ENCODE measurements around the gene TSKU.

The TSKU gene

DNA sequence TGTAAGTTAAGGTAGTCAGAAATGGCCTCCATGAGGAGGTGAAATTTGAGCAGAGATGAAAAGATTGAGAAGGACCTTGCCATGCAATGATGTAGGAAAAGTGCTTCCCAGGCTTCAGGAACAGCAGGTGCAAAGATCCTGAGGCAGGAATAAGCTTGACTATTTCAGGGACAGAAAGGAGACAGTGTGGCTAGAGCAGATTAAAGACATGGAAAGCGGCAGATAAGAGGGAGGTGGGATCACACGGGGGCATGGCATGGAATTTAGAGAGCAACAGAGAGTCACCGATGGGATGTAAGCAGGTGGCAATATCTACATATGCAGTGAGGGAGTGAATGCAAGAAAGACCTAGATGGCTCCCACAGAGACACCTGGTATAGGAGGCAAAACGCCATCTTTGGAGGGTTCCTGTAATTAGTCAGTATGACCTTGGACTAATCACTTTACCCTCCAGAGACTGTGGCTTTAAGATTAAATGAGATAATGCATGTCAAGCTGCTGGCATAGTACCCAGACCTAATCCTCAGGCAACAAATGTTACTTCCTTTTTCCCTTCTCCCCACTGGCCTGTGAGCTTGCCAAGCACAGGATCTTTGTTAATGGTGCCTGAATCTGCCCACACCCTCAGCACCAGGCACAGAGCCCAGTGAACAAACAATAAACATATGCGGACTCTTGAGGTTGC lies 52.9 kb downstream of the TSKU start:
- Histone ChIP-seq H3K4me1 (ENCODE audit: insufficient read depth, low read length) (no peaks in the 10 kb centered on the region), H3K9me3 (ENCODE audit: insufficient read depth, low read depth, low read length) (no peaks in the 10 kb centered on the region), H3K27ac (ENCODE audit: low read length) (no peak overlapping the region), H3K4me3 (ENCODE audit: low read length) (no peak overlapping the region), H3K9ac (ENCODE audit: low read depth, low read length) (no peak overlapping the region), H3K27me3 (ENCODE audit: insufficient read depth, low read length) (no peaks in the 10 kb centered on the region), H3K36me3 (ENCODE audit: insufficient read depth, low read depth, low read length) (no peaks in the 10 kb centered on the region)

DNA sequence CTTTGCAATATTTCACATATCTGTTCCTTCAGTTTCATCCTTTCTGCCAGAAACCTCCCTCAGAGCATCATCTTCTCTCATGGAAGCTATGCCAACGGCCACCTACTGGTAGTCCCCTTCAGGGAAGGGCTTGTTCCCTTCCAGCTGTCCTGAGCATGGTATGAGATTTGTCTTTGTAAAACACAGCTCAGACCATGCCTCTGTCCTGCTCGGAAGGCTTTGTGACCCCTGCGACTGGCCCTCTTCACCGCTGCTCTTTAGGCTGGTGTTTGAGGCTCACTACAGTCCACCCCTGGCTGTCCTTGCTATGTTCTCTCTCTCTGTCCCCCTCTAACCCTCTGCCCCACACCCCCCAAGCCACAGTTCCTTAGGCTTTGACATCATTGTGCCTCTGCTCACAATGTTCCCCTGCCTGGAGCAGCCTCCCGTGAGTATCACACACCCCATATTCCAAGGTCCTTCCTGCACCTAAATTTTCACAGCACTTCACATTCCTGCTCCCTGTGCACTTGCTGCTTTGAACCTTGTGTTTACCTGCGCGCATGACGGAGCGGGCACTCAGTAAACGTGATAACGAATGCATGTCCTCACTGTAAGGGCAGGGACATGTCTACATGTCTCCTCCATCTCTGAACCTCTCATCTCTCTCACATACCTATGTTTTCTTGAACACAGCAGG lies 53.6 kb downstream of the TSKU start:
- no peaks in the 10 kb centered on the region for H3K36me3 ChIP-seq (ENCODE audit: insufficient read depth, low read depth, low read length)
- no peak overlapping the region for H3K4me3 ChIP-seq (ENCODE audit: low read length)
- H3K4me1 ChIP-seq (ENCODE audit: insufficient read depth, low read length): 0 out of 2 replicates have a peak, but pooled peaks cover 2% of the 10 kb centered on the region
- H3K27me3 ChIP-seq (ENCODE audit: insufficient read depth, low read length): no peaks in the 10 kb centered on the region
- no peak overlapping the region for H3K9ac ChIP-seq (ENCODE audit: low read depth, low read length)
- H3K9me3 ChIP-seq (ENCODE audit: insufficient read depth, low read depth, low read length): no peaks in the 10 kb centered on the region
- no peak overlapping the region for H3K27ac ChIP-seq (ENCODE audit: low read length)

GRCh38 chr11:76837696-76838677 lies 54.8 kb downstream of the TSKU start:
- Histone ChIP-seq H3K27ac (ENCODE audit: low read length) (no peak overlapping the region), H3K4me3 (ENCODE audit: low read length) (no peak overlapping the region), H3K9me3 (ENCODE audit: insufficient read depth, low read depth, low read length) (no peaks in the 10 kb centered on the region), H3K27me3 (ENCODE audit: insufficient read depth, low read length) (no peaks in the 10 kb centered on the region), H3K36me3 (ENCODE audit: insufficient read depth, low read depth, low read length) (no peaks in the 10 kb centered on the region), H3K9ac (ENCODE audit: low read depth, low read length) (no peak overlapping the region), H3K4me1 (ENCODE audit: insufficient read depth, low read length) (0 out of 2 replicates have a peak, but pooled peaks cover 2% of the 10 kb centered on the region)

DNA sequence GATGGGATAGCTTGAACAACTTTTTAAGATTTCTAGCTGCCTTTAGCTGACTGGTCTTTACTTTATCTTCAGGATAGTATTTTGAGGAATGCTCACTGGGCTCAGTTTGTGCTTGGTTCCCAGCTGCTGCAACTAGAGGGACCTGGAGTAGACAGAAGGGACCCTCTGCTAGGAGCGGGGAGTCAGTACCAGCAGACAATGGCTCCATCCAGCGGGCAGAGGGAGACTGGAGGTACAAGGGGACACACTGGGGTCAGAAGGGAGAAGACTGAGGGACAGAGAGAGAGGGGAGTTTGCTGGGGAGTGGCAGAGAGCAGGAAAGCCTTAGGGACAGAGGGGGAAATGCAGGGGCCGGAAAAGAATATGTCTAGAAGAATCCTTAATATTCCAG lies 55.5 kb downstream of the TSKU start:
- Histone ChIP-seq H3K9me3 (ENCODE audit: insufficient read depth, low read depth, low read length) (no peaks in the 10 kb centered on the region), H3K27ac (ENCODE audit: low read length) (no peak overlapping the region), H3K27me3 (ENCODE audit: insufficient read depth, low read length) (no peaks in the 10 kb centered on the region), H3K4me1 (ENCODE audit: insufficient read depth, low read length) (0 out of 2 replicates have a peak, but pooled peaks cover 2% of the 10 kb centered on the region), H3K36me3 (ENCODE audit: insufficient read depth, low read depth, low read length) (no peaks in the 10 kb centered on the region), H3K9ac (ENCODE audit: low read depth, low read length) (no peak overlapping the region), H3K4me3 (ENCODE audit: low read length) (no peak overlapping the region)

GRCh38 chr11:76839311-76839710 lies 56.2 kb downstream of the TSKU start:
- Histone ChIP-seq H3K4me3 (ENCODE audit: low read length) (no peak overlapping the region), H3K36me3 (ENCODE audit: insufficient read depth, low read depth, low read length) (no peaks in the 10 kb centered on the region), H3K4me1 (ENCODE audit: insufficient read depth, low read length) (0 out of 2 replicates have a peak, but pooled peaks cover 2% of the 10 kb centered on the region), H3K9ac (ENCODE audit: low read depth, low read length) (no peak overlapping the region), H3K9me3 (ENCODE audit: insufficient read depth, low read depth, low read length) (no peaks in the 10 kb centered on the region), H3K27me3 (ENCODE audit: insufficient read depth, low read length) (no peaks in the 10 kb centered on the region), H3K27ac (ENCODE audit: low read length) (no peak overlapping the region)

- H3K4me1 ChIP-seq (ENCODE audit: insufficient read depth, low read length): 0 out of 2 replicates have a peak, but pooled peaks cover 2% of the 10 kb centered on the region
- no peaks in the 10 kb centered on the region for H3K36me3 ChIP-seq (ENCODE audit: insufficient read depth, low read depth, low read length)
- no peak overlapping the region for H3K4me3 ChIP-seq (ENCODE audit: low read length)
- H3K27me3 ChIP-seq (ENCODE audit: insufficient read depth, low read length): no peaks in the 10 kb centered on the region
- H3K9me3 ChIP-seq (ENCODE audit: insufficient read depth, low read depth, low read length): no peaks in the 10 kb centered on the region
- H3K9ac ChIP-seq (ENCODE audit: low read depth, low read length): no peak overlapping the region
- no peak overlapping the region for H3K27ac ChIP-seq (ENCODE audit: low read length)
Observed at GRCh38 chr11:76841923-76842452, 58.8 kb downstream of the TSKU start.

GRCh38 chr11:76843907-76844306 lies 60.8 kb downstream of the TSKU start:
- Histone ChIP-seq H3K27me3 (ENCODE audit: insufficient read depth, low read length) (no peaks in the 10 kb centered on the region), H3K27ac (ENCODE audit: low read length) (no peak overlapping the region), H3K4me3 (ENCODE audit: low read length) (no peak overlapping the region), H3K4me1 (ENCODE audit: insufficient read depth, low read length) (0 out of 2 replicates have a peak, but pooled peaks cover 2% of the 10 kb centered on the region), H3K36me3 (ENCODE audit: insufficient read depth, low read depth, low read length) (no peaks in the 10 kb centered on the region), H3K9ac (ENCODE audit: low read depth, low read length) (no peak overlapping the region), H3K9me3 (ENCODE audit: insufficient read depth, low read depth, low read length) (no peaks in the 10 kb centered on the region)

DNA sequence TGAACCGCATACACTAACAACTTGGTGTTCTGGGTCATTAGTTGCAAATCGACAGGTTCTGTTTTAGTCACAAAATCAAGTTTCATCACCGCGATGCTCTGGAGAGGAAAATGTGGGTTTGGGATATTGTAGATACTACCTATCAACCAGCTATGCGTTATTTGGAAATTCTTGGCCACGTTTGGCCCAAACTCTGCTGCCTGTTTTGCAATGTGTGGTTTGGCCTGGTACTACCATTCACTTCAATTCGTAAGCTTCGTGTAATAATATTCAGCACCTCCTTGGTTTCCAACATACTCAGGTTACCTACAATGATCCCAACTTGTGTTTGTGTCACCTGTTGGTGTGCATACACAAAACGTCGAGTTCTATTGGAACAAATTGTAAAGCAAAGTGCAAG lies 61.4 kb downstream of the TSKU start:
- Histone ChIP-seq H3K27me3 (ENCODE audit: insufficient read depth, low read length) (no peaks in the 10 kb centered on the region), H3K27ac (ENCODE audit: low read length) (no peak overlapping the region), H3K4me3 (ENCODE audit: low read length) (no peak overlapping the region), H3K4me1 (ENCODE audit: insufficient read depth, low read length) (0 out of 2 replicates have a peak, but pooled peaks cover 2% of the 10 kb centered on the region), H3K9ac (ENCODE audit: low read depth, low read length) (no peak overlapping the region), H3K9me3 (ENCODE audit: insufficient read depth, low read depth, low read length) (no peaks in the 10 kb centered on the region), H3K36me3 (ENCODE audit: insufficient read depth, low read depth, low read length) (no peaks in the 10 kb centered on the region)

- Histone ChIP-seq H3K4me3 (ENCODE audit: low read length) (no peak overlapping the region), H3K9me3 (ENCODE audit: insufficient read depth, low read depth, low read length) (no peaks in the 10 kb centered on the region)
Observed at GRCh38 chr11:76845069-76845468, 61.9 kb downstream of the TSKU start.

DNA sequence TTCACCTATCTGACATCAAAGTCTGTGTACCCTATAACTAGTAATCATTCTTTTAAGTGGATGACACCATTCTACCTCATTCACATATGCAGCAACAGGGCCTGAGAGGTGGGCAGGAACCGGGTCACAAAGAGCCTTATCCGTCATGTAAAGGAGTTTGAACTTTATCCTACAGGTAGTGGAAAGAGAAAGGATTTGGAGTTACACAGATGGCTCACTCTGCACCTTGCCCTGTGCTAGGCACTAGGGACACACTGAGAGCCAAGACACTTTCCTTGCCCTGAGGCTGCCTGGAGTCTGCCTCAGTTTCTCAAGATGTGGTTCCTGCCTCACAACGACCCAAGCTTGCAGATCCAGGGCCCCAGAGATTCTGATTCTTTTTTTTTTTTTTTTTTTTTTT lies 63.3 kb downstream of the TSKU start:
- 0 out of 2 replicates have a peak, but pooled peaks cover 2% of the 10 kb centered on the region for H3K4me1 ChIP-seq (ENCODE audit: insufficient read depth, low read length)
- H3K27me3 ChIP-seq (ENCODE audit: insufficient read depth, low read length): no peaks in the 10 kb centered on the region
- no peaks in the 10 kb centered on the region for H3K36me3 ChIP-seq (ENCODE audit: insufficient read depth, low read depth, low read length)
- H3K27ac ChIP-seq (ENCODE audit: low read length): no peak overlapping the region
- no peaks in the 10 kb centered on the region for H3K9me3 ChIP-seq (ENCODE audit: insufficient read depth, low read depth, low read length)
- H3K9ac ChIP-seq (ENCODE audit: low read depth, low read length): no peak overlapping the region
- H3K4me3 ChIP-seq (ENCODE audit: low read length): no peak overlapping the region

More at GRCh38 chr11:76845069-76845468, 61.9 kb downstream of the TSKU start:
- Histone ChIP-seq H3K27me3 (ENCODE audit: insufficient read depth, low read length) (no peaks in the 10 kb centered on the region), H3K4me1 (ENCODE audit: insufficient read depth, low read length) (0 out of 2 replicates have a peak, but pooled peaks cover 2% of the 10 kb centered on the region), H3K9ac (ENCODE audit: low read depth, low read length) (no peak overlapping the region), H3K27ac (ENCODE audit: low read length) (no peak overlapping the region), H3K36me3 (ENCODE audit: insufficient read depth, low read depth, low read length) (no peaks in the 10 kb centered on the region)
